NCI-H128 (cell line): Measurements from ENCODE around the gene POLDIP2.

Experiments
- DNase-seq: peaks from one replicate; lab custom pipeline; 2025; ENCODE audit not compliant: unreplicated experiment; lab: John Stamatoyannopoulos, UW

The POLDIP2 gene

GRCh38 chr17:28390563-28390962, 33.2 kb upstream of the POLDIP2 start:
- DNase-seq, result no peak

- DNase-seq, result no peak
Observed at GRCh38 chr17:28390141-28390540, 32.8 kb upstream of the POLDIP2 start.

GRCh38 chr17:28388106-28388505, 30.8 kb upstream of the POLDIP2 start:
- no peak for DNase-seq

GRCh38 chr17:28386391-28386790, 29.1 kb upstream of the POLDIP2 start:
- no peak for DNase-seq

- DNase-seq, result no peak
Observed at GRCh38 chr17:28385406-28385805, 28.1 kb upstream of the POLDIP2 start.

- no peak for DNase-seq
Observed at GRCh38 chr17:28385037-28385400, 27.7 kb upstream of the POLDIP2 start.

- no peak for DNase-seq
Observed at GRCh38 chr17:28384281-28385036, 27.1 kb upstream of the POLDIP2 start.

- no peak for DNase-seq
Observed at GRCh38 chr17:28381141-28381825, 24.0 kb upstream of the POLDIP2 start.

- no peak for DNase-seq
Observed at GRCh38 chr17:28379814-28380801, 22.8 kb upstream of the POLDIP2 start.

GRCh38 chr17:28372945-28373274, 15.6 kb upstream of the POLDIP2 start:
- no peak for DNase-seq

- no peak for DNase-seq
Observed at GRCh38 chr17:28372203-28372944, 15.0 kb upstream of the POLDIP2 start.

GRCh38 chr17:28371245-28372202, 14.2 kb upstream of the POLDIP2 start, which contains the start of gene SARM1:
Gene SARM1 (plus strand): TSS chr17:28371694. CDS start chr17:28372033, 339 bp downstream.
- peak; percentile 60 for DNase-seq

- no peak for DNase-seq
Observed at GRCh38 chr17:28370744-28371103, 13.4 kb upstream of the POLDIP2 start.

- no peak for DNase-seq
Observed at GRCh38 chr17:28370035-28370743, 12.9 kb upstream of the POLDIP2 start, which contains the start of gene VTN. Gene VTN (minus strand): TSS chr17:28370307. CDS start chr17:28370203, 104 bp downstream.

GRCh38 chr17:28369684-28370034, 12.3 kb upstream of the POLDIP2 start:
- DNase-seq, result no peak

GRCh38 chr17:28368915-28369683, 11.8 kb upstream of the POLDIP2 start:
- DNase-seq, result no peak

GRCh38 chr17:28368306-28368831, 11.0 kb upstream of the POLDIP2 start:
- DNase-seq, result no peak
